ENCODE data around the gene ARNT2. TPM values are rescaled to one million over a fixed set of nuclear protein-coding genes. Genes with fewer than 3 reads are reported as not detected.
A peak's percentile ranks its signal among the peaks of the same experiment; 100 is the strongest.

ARNT2 gene
- total and polyA plus RNA-seq, 2 donors (not counting 1 experiment from before 2014, with no cell fraction given): 15.5 to 61.2 TPM

- Histone ChIP-seq H3K4me1 (ENCODE audit: control insufficient read depth, extremely low read depth, insufficient read depth, low read length) (peaks cover 15% of the 10 kb centered on the region), H4K20me1 (ENCODE audit: control insufficient read depth, extremely low read depth, insufficient read depth, low read length) (no peaks in the 10 kb centered on the region), H3K4me2 (ENCODE audit: extremely low read depth, insufficient read depth, low read length) (no peak overlapping the region), H3K9ac (ENCODE audit: insufficient read depth, low read length) (no peak overlapping the region), H3K9me3 (ENCODE audit: control insufficient read depth, insufficient read depth, low read depth, low read length) (no peaks in the 10 kb centered on the region), H3K4me3 (replicated peaks in 1 of 4; ENCODE audit: control extremely low read depth in 1 of 4, insufficient read depth in 1 of 4, low read depth in 3 of 4, low read length in 4 of 4) (no peak overlapping the region), H2AFZ (ENCODE audit: low read length) (no peak overlapping the region), H3K27ac (ENCODE audit: insufficient read depth, low read length) (peak overlapping the region; percentile 77), H3K79me2 (ENCODE audit: control insufficient read depth, insufficient read depth, low read length) (no peaks in the 10 kb centered on the region), H3K36me3 (ENCODE audit: control insufficient read depth, insufficient read depth, low read length) (peaks cover 17% of the 10 kb centered on the region), H3K27me3 (ENCODE audit: control insufficient read depth, insufficient read depth, low read length) (no peaks in the 10 kb centered on the region)
- DNase-seq (ENCODE audit: low read depth in 2 of 2): no peak
- TF ChIP-seq CTCF (conservative IDR thresholded peaks at IDR 0.05 in 1 of 2, IDR thresholded peaks at IDR 0.05 in 1 of 2; ENCODE audit: low read depth in 1 of 2, low read length in 2 of 2) (no peak), EZH2 (IDR thresholded peaks at IDR 0.05; ENCODE audit: low read length, missing control alignments) (no peak)
Measured at GRCh38 chr15:80587007-80587406, 182.8 kb downstream of the ARNT2 start.

- peak overlapping the region; percentile 45 for H3K4me2 ChIP-seq (ENCODE audit: extremely low read depth, insufficient read depth, low read length)
- H3K9ac ChIP-seq (ENCODE audit: insufficient read depth, low read length): no peak overlapping the region
Measured at GRCh38 chr15:80587816-80588456, 183.8 kb downstream of the ARNT2 start.

GRCh38 chr15:80588801-80589200, 184.6 kb downstream of the ARNT2 start:
- Histone ChIP-seq H2AFZ (ENCODE audit: low read length) (no peak overlapping the region), H3K9ac (ENCODE audit: insufficient read depth, low read length) (no peak overlapping the region), H3K4me1 (ENCODE audit: control insufficient read depth, extremely low read depth, insufficient read depth, low read length) (peaks cover 15% of the 10 kb centered on the region), H3K27me3 (ENCODE audit: control insufficient read depth, insufficient read depth, low read length) (no peaks in the 10 kb centered on the region), H3K4me3 (replicated peaks in 1 of 4; ENCODE audit: control extremely low read depth in 1 of 4, insufficient read depth in 1 of 4, low read depth in 3 of 4, low read length in 4 of 4) (no peak overlapping the region), H3K36me3 (ENCODE audit: control insufficient read depth, insufficient read depth, low read length) (peaks cover 10% of the 10 kb centered on the region), H3K9me3 (ENCODE audit: control insufficient read depth, insufficient read depth, low read depth, low read length) (no peaks in the 10 kb centered on the region), H4K20me1 (ENCODE audit: control insufficient read depth, extremely low read depth, insufficient read depth, low read length) (no peaks in the 10 kb centered on the region), H3K27ac (ENCODE audit: insufficient read depth, low read length) (peak overlapping the region; percentile 77), H3K79me2 (ENCODE audit: control insufficient read depth, insufficient read depth, low read length) (no peaks in the 10 kb centered on the region), H3K4me2 (ENCODE audit: extremely low read depth, insufficient read depth, low read length) (peak overlapping the region; percentile 25)
- TF ChIP-seq CTCF (conservative IDR thresholded peaks at IDR 0.05 in 1 of 2, IDR thresholded peaks at IDR 0.05 in 1 of 2; ENCODE audit: low read depth in 1 of 2, low read length in 2 of 2): no peak
- TF ChIP-seq EZH2 (IDR thresholded peaks at IDR 0.05; ENCODE audit: low read length, missing control alignments): no peak
- DNase-seq (ENCODE audit: low read depth in 2 of 2): peak; percentile 86 to 93

More at GRCh38 chr15:80587816-80588456, 183.8 kb downstream of the ARNT2 start:
- TF ChIP-seq CTCF (conservative IDR thresholded peaks at IDR 0.05 in 1 of 2, IDR thresholded peaks at IDR 0.05 in 1 of 2; ENCODE audit: low read depth in 1 of 2, low read length in 2 of 2) (no peak), EZH2 (IDR thresholded peaks at IDR 0.05; ENCODE audit: low read length, missing control alignments) (no peak)
- peaks cover 15% of the 10 kb centered on the region for H3K4me1 ChIP-seq (ENCODE audit: control insufficient read depth, extremely low read depth, insufficient read depth, low read length)
- H3K4me3 ChIP-seq (replicated peaks in 1 of 4; ENCODE audit: control extremely low read depth in 1 of 4, insufficient read depth in 1 of 4, low read depth in 3 of 4, low read length in 4 of 4): no peak overlapping the region
- DNase-seq (ENCODE audit: low read depth in 2 of 2): peak; percentile 48 to 78
- H3K27ac ChIP-seq (ENCODE audit: insufficient read depth, low read length): peak overlapping the region; percentile 77
- peaks cover 11% of the 10 kb centered on the region for H3K36me3 ChIP-seq (ENCODE audit: control insufficient read depth, insufficient read depth, low read length)
- no peaks in the 10 kb centered on the region for H3K27me3 ChIP-seq (ENCODE audit: control insufficient read depth, insufficient read depth, low read length)
- H3K79me2 ChIP-seq (ENCODE audit: control insufficient read depth, insufficient read depth, low read length): no peaks in the 10 kb centered on the region
- H4K20me1 ChIP-seq (ENCODE audit: control insufficient read depth, extremely low read depth, insufficient read depth, low read length): no peaks in the 10 kb centered on the region
- H2AFZ ChIP-seq (ENCODE audit: low read length): no peak overlapping the region
- H3K9me3 ChIP-seq (ENCODE audit: control insufficient read depth, insufficient read depth, low read depth, low read length): no peaks in the 10 kb centered on the region
